Mesothelial cell of epicardium (in vitro differentiated cells): ENCODE results near the gene BRMS1. TPM values are rescaled to one million over a fixed set of nuclear protein-coding genes. Genes with fewer than 3 reads are reported as not detected.
"Not testable (repeated sequence)": the region's sequence is repeated elsewhere in the genome, so short reads cannot be mapped to it uniquely, and the experiment has no call there.

Experiments used
- DNase-seq, 2 experiments: peaks; one replicate each; pipeline ENCODE4 v3.0.0; 2021; ENCODE audit warnings: low spot score in 2 of 2; ENCODE audit not compliant: unreplicated experiment in 2 of 2
- H3K27ac Mint-ChIP-seq: 2 replicates; pipeline ENCODE4 v1.8.0; 2021; ENCODE audit warnings: mixed read lengths
- H3K27me3 Mint-ChIP-seq: 2 replicates; pipeline ENCODE4 v1.8.0; 2021; ENCODE audit warnings: low read depth, mixed read lengths
- H3K36me3 Mint-ChIP-seq: 2 replicates; pipeline ENCODE4 v1.8.0; 2021; ENCODE audit warnings: mixed read lengths
- H3K4me1 Mint-ChIP-seq: 2 replicates; pipeline ENCODE4 v1.8.0; 2021; ENCODE audit warnings: mixed read lengths
- H3K4me3 Mint-ChIP-seq: 2 replicates; pipeline ENCODE4 v1.8.0; 2021; ENCODE audit warnings: mild to moderate bottlenecking, moderate library complexity, mixed read lengths
- H3K9me3 Mint-ChIP-seq: 2 replicates; pipeline ENCODE4 v1.8.0; 2021; ENCODE audit warnings: mixed read lengths
- total RNA-seq: library from RNA; stranded (reverse); gene quantifications from 3 replicates; pipeline ENCODE4 v1.2.1, GENCODE V29; 2021
- TF ChIP-seq, protein P1 (sequence below): fragments of 200-600 bp; sonication (generic); IDR thresholded peaks from one replicate; pipeline ENCODE4 v1.5.0; 2021; ENCODE audit warnings: antibody characterized with exemption; ENCODE audit not compliant: unreplicated experiment

Gene BRMS1
- total RNA-seq, 1 donor from 2014 or later, result 25.0 TPM

DNA sequence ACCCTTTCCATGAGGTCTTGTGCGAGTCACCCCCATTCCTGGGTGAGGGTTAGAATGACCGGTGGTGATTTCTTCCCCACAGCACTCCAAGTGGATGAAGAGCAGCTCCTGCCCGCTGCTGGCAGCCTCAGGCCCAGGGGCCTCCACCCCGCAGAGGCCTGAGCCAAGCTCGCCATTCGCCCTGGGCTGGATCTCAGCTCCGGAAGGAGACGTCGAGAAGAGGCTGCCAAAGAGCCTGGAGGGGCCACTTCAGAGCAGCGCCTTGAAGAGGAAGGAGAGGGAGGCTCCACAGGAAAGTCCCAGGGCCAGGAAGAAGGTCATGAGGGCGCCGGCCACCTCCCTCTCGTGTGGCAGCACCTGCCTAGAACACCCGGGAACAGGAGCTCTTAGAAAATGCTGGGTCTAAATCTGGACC, 18.3 kb upstream of the BRMS1 start:
- TF ChIP-seq, protein P1, sequence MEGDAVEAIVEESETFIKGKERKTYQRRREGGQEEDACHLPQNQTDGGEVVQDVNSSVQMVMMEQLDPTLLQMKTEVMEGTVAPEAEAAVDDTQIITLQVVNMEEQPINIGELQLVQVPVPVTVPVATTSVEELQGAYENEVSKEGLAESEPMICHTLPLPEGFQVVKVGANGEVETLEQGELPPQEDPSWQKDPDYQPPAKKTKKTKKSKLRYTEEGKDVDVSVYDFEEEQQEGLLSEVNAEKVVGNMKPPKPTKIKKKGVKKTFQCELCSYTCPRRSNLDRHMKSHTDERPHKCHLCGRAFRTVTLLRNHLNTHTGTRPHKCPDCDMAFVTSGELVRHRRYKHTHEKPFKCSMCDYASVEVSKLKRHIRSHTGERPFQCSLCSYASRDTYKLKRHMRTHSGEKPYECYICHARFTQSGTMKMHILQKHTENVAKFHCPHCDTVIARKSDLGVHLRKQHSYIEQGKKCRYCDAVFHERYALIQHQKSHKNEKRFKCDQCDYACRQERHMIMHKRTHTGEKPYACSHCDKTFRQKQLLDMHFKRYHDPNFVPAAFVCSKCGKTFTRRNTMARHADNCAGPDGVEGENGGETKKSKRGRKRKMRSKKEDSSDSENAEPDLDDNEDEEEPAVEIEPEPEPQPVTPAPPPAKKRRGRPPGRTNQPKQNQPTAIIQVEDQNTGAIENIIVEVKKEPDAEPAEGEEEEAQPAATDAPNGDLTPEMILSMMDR, result no peak
- no peaks in the 10 kb centered on the region for H3K27me3 Mint-ChIP-seq
- no peak overlapping the region for H3K27ac Mint-ChIP-seq
- no peaks in the 10 kb centered on the region for H3K4me1 Mint-ChIP-seq
- no peaks in the 10 kb centered on the region for H3K9me3 Mint-ChIP-seq
- no peak overlapping the region for H3K4me3 Mint-ChIP-seq
- H3K36me3 Mint-ChIP-seq, result peaks cover 12% of the 10 kb centered on the region
- DNase-seq, result no peak

GRCh38 chr11:66362481-66363147, 17.7 kb upstream of the BRMS1 start:
- TF ChIP-seq, protein P1, result no peak
- Mint-ChIP-seq H3K27ac (no peak overlapping the region), H3K9me3 (no peaks in the 10 kb centered on the region), H3K36me3 (peaks cover 10% of the 10 kb centered on the region), H3K4me1 (no peaks in the 10 kb centered on the region), H3K4me3 (no peak overlapping the region), H3K27me3 (no peaks in the 10 kb centered on the region)
- DNase-seq, result no peak

GRCh38 chr11:66361502-66361941, 16.6 kb upstream of the BRMS1 start:
- peaks cover 10% of the 10 kb centered on the region for H3K36me3 Mint-ChIP-seq

DNA sequence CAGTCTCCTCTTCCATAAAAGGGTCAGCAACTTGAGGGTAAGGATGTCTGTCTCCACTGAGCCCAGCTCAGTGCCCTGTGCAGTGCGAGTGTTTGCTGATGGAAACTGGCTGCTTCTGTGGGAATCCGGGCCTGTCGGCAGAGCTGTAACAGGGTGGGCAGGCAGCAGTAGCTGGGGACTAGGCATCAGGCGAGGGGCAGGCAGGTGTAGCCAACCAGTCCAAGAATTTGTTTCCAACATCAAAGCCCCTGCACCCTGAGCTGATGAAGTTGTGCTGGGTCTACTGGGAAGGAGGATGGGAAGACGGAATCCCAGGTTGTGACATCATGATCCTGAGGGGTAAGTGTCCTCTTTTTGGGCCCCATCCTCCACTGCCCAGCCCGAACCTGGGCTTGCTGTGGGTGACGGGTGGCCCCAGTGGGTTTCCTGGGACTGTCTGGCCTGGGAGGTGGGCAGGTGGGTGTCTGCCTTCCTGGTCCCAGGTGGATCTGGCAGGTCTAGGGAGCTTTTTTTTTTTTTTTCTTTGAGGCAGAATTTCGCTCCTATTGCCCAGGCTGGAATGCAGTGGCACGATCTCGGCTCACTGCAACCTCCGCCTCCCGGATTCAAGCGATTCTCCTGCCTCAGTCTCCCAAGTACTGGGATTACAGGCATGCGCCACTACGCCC, 15.6 kb upstream of the BRMS1 start:
- TF ChIP-seq, protein P1, result no peak
- DNase-seq, result no peak
- Mint-ChIP-seq H3K36me3 (peaks cover 15% of the 10 kb centered on the region), H3K4me3 (no peak overlapping the region), H3K27me3 (no peaks in the 10 kb centered on the region), H3K27ac (no peak overlapping the region), H3K9me3 (no peaks in the 10 kb centered on the region), H3K4me1 (no peaks in the 10 kb centered on the region)

More at GRCh38 chr11:66361502-66361941, 16.6 kb upstream of the BRMS1 start:
- H3K27me3 Mint-ChIP-seq, result no peaks in the 10 kb centered on the region
- TF ChIP-seq, protein P1, result no peak
- no peaks in the 10 kb centered on the region for H3K4me1 Mint-ChIP-seq
- no peak overlapping the region for H3K4me3 Mint-ChIP-seq
- DNase-seq, result no peak
- H3K9me3 Mint-ChIP-seq, result no peaks in the 10 kb centered on the region
- peak overlapping the region; percentile 78 for H3K27ac Mint-ChIP-seq

DNA sequence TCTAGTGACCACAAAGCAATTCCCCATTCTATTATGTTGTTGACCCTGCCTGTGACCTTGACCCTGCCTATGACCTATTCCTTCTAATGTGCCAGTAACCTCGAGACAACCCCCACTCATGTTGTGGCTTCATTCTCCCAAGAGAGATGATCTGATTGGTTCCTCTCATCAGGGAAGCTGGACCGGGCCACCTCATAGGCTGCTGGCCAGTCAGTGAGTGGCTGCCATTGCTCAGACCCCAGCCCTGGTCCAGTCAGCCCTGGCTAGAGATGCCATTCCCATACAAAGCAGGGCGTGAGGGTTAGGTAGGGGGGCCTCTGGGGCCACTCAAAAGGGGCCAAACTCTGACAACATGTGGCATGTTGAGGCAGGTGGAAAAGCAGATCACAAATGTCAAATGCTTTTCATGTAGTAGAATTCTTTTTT, 14.8 kb upstream of the BRMS1 start:
- DNase-seq, result no peak
- Mint-ChIP-seq H3K9me3 (no peaks in the 10 kb centered on the region), H3K27ac (peak overlapping the region; percentile 13), H3K4me3 (no peak overlapping the region), H3K4me1 (no peaks in the 10 kb centered on the region), H3K27me3 (no peaks in the 10 kb centered on the region), H3K36me3 (peaks cover 12% of the 10 kb centered on the region)
- TF ChIP-seq, protein P1, result no peak

GRCh38 chr11:66350560-66351235, 5.8 kb upstream of the BRMS1 start:
- H3K4me3 Mint-ChIP-seq, H3K27ac Mint-ChIP-seq, H3K9me3 Mint-ChIP-seq: not testable (repeated sequence)

More at GRCh38 chr11:66350560-66351235, 5.8 kb upstream of the BRMS1 start:
- not testable (repeated sequence) for H3K27me3 Mint-ChIP-seq, DNase-seq
- H3K36me3 Mint-ChIP-seq, result peaks cover 12% of the 10 kb centered on the region
- H3K4me1 Mint-ChIP-seq, result peaks cover 25% of the 10 kb centered on the region
